Measurements from ENCODE around the gene LMAN1L. TPM values are rescaled to one million over a fixed set of nuclear protein-coding genes. Genes with fewer than 3 reads are reported as not detected.

Gene LMAN1L
- total RNA-seq, 1 donor from 2014 or later = not detected

DNA sequence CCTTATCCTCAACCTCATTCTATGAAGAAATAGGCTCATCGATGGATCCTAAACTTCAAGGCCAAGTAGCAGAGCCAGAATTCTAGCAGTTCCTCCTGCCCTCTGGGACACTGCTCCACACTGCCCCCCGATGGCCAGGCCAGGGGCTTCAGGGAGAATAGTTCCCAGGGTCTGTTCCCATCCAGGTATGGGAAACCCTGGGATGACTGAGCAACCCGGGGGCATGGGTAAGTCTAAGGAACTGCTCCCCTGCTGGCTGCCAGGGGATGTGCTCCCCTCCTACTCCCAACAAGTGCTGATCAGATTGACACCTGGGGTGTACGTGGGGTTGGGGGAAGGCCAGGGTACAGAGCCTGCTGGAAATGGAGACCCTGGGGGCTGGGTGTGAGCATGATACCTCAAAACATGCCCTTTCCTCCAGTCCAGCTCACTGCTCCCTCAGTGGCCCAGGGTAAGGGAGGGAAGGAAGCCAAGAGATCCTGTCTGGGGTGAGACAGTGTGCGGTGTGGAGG, 22.7 kb downstream of the LMAN1L start:
- intact Hi-C loops (cut with DNase I) = loop anchor here (1.0 kb wide), 1 partner anchor 53 kb away; the partner anchor contains the start of gene CSK
- Histone ChIP-seq H3K36me3 (peaks cover 11 to 15% of the 10 kb centered on the region in 2 donors), H3K4me1 (no peaks in the 10 kb centered on the region), H3K27me3 (no peaks in the 10 kb centered on the region), H3K4me3 (no peak overlapping the region), H3K27ac (no peak overlapping the region), H3K9me3 (no peaks in the 10 kb centered on the region)
- TF ChIP-seq, protein P1, sequence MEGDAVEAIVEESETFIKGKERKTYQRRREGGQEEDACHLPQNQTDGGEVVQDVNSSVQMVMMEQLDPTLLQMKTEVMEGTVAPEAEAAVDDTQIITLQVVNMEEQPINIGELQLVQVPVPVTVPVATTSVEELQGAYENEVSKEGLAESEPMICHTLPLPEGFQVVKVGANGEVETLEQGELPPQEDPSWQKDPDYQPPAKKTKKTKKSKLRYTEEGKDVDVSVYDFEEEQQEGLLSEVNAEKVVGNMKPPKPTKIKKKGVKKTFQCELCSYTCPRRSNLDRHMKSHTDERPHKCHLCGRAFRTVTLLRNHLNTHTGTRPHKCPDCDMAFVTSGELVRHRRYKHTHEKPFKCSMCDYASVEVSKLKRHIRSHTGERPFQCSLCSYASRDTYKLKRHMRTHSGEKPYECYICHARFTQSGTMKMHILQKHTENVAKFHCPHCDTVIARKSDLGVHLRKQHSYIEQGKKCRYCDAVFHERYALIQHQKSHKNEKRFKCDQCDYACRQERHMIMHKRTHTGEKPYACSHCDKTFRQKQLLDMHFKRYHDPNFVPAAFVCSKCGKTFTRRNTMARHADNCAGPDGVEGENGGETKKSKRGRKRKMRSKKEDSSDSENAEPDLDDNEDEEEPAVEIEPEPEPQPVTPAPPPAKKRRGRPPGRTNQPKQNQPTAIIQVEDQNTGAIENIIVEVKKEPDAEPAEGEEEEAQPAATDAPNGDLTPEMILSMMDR (IDR thresholded peaks at IDR 0.05) = peak; percentile 53 to 60 (median 56)
- DNase-seq (ENCODE audit: low spot score in 2 of 2) = no peak

DNA sequence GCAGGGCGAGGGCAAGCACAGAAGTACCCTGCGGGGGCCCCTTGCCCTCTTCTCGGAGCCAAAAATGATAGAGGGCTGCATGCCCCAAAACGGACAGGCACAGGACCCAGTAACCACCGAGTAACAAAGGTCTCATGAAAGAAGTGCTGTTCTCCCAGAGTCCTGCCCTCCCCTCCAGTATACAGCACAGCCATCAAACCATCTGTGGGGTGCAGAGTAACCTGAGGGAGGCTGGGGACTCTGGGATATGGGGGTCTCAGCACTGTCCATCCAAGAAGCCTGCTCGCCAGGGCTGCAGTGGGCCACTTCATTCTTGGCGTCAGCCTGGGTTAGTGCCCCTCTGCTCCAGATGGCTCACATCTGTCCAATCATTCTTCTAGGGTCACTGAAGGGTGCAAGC, 24.2 kb downstream of the LMAN1L start:
- H3K4me3 ChIP-seq = no peak overlapping the region
- intact Hi-C loops (cut with DNase I) = no loop called here
- TF ChIP-seq, protein P1 (IDR thresholded peaks at IDR 0.05) = no peak
- H3K9me3 ChIP-seq = no peaks in the 10 kb centered on the region
- peaks cover 0 to under 1% of the 10 kb centered on the region in 2 donors for H3K4me1 ChIP-seq
- no peaks in the 10 kb centered on the region for H3K27me3 ChIP-seq
- no peak overlapping the region for H3K27ac ChIP-seq
- H3K36me3 ChIP-seq = peaks cover 11 to 15% of the 10 kb centered on the region in 2 donors
- no peak for DNase-seq (ENCODE audit: low spot score in 2 of 2)

DNA sequence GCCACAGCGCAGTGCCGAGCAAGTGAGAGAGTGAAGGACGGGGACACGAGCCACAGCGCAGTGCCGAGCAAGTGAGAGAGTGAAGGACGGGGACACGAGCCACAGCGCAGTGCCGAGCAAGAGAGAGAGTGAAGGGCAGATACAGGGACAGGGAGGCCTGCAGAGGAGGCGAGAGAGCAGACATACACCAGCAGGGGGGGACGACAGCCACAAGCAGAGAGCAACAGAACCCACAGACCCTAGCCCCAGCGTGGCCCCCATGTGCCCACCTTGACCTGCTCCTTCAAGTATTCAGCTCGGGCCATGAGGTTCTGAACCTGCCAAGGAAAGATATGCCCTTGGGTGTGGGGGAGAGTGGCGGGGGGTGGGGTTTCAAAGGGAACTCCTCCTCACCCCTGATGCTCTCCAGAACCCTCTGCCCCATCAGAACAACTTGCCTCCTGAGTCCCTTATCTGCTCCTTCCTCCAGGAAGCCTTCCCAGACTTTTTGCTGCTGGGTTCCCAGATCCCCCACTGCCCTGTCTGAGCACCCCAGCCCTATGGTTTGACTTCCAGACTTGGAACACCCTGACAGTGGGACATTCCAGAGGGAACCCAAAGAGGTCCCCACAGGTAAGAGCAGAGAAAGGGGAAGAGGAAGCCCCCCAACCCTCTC, 25.0 kb downstream of the LMAN1L start:
- H3K36me3 ChIP-seq = peaks cover 11 to 15% of the 10 kb centered on the region in 2 donors
- H3K27me3 ChIP-seq = no peaks in the 10 kb centered on the region
- TF ChIP-seq, protein P1 (IDR thresholded peaks at IDR 0.05) = no peak
- H3K9me3 ChIP-seq = no peaks in the 10 kb centered on the region
- no peak overlapping the region for H3K4me3 ChIP-seq
- intact Hi-C loops (cut with DNase I) = no loop called here
- H3K4me1 ChIP-seq = peaks cover 4 to 7% of the 10 kb centered on the region in 2 donors
- DNase-seq (ENCODE audit: low spot score in 2 of 2) = no peak
- no peak overlapping the region for H3K27ac ChIP-seq

DNA sequence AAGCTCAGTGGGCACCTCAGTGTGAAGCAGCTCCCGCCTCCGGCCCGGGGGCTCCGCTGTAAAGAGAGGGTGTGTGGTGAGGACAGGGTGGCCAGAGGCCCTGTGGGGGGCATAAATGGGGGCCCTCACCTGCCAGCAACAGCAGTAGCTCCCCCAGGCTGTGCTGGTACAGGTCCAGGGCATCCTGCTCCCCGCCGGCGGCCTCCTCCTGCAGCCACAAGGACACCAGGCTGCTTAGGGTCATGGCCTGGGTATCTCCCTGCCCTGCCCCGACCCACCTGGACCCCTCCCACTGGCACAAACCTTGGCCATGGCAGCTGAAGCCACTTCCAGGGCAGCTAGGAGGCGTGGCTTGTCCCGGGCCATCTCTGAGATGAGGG, 25.5 kb downstream of the LMAN1L start:
- Histone ChIP-seq H3K27me3 (no peaks in the 10 kb centered on the region), H3K4me1 (peaks cover 4 to 7% of the 10 kb centered on the region in 2 donors), H3K4me3 (no peak overlapping the region), H3K9me3 (no peaks in the 10 kb centered on the region), H3K27ac (no peak overlapping the region), H3K36me3 (peaks cover 11 to 15% of the 10 kb centered on the region in 2 donors)
- TF ChIP-seq, protein P1 (IDR thresholded peaks at IDR 0.05) = no peak
- intact Hi-C loops (cut with DNase I) = no loop called here
- no peak for DNase-seq (ENCODE audit: low spot score in 2 of 2)

DNA sequence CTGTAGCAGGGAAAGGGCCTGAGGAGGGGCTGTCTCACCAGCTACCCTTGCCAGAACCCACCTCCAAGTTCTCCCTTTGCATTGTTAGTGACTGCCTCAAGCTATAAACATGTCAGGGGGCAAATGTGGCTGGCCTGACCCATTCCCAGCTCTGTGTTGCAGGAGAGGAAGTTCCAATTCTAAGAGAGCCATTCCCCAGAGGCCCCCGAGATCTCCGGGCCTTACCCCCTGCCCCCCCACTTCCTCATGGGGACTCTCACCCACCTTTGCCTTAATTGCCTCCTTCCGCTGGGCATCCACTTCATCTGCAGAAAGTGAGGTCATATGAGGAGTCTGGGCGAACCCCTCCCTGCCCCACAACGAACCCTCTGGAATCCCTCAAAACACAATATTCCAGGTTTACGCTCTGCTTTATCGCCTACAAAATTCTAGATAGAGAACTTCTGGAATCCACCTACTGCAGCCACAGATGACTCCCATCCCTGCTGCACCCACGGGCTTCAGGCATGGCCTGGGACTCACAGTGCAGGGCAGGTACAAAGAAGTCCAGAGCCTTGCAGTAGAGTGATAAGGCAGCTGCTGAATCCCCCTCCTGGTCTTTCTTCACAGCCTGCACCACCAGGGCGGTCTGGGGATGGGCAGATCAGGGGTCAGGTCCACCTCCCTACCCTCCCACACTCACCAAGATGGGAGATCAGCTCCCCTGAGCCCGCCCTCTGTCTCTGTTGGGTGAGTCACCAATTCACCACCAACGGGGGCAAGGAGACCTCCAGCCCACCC, 26.3 kb downstream of the LMAN1L start:
- TF ChIP-seq, protein P1 (IDR thresholded peaks at IDR 0.05) = no peak
- H3K36me3 ChIP-seq = peaks cover 11 to 15% of the 10 kb centered on the region in 2 donors
- no peak for DNase-seq (ENCODE audit: low spot score in 2 of 2)
- H3K27me3 ChIP-seq = no peaks in the 10 kb centered on the region
- intact Hi-C loops (cut with DNase I) = no loop called here
- no peak overlapping the region for H3K4me3 ChIP-seq
- no peaks in the 10 kb centered on the region for H3K9me3 ChIP-seq
- no peak overlapping the region for H3K27ac ChIP-seq
- peaks cover 4 to 7% of the 10 kb centered on the region in 2 donors for H3K4me1 ChIP-seq
